SU-DHL-6 (cell line): Measurements from ENCODE around the gene RAD51.
A peak's percentile ranks its signal among the peaks of the same experiment; 100 is the strongest.

Source experiments
- H2AFZ ChIP-seq: fragments of 200-600 bp; sonication (generic); 2 replicates; pipeline ENCODE4 v1.6.1; 2014; ENCODE audit warnings: low read depth, mild to moderate bottlenecking, moderate library complexity, mixed read lengths, antibody characterized with exemption, low read length; ENCODE audit not compliant: severe bottlenecking
- H3F3A ChIP-seq: fragments of 200-600 bp; shearing (Covaris generic); 2 replicates; pipeline ENCODE4 v1.6.0; 2016; ENCODE audit warnings: antibody characterized with exemption, mild to moderate bottlenecking; ENCODE audit not compliant: insufficient read depth
- H3K27ac ChIP-seq: fragments of 200-600 bp; sonication (generic); 2 replicates; pipeline ENCODE4 v1.5.1; 2016; ENCODE audit warnings: low read depth, mild to moderate bottlenecking, low read length, moderate library complexity, mixed read lengths
- H3K27me3 ChIP-seq: fragments of 200-600 bp; sonication (generic), shearing (Covaris generic); 2 replicates; pipeline ENCODE4 v1.6.0; 2014; ENCODE audit warnings: mild to moderate bottlenecking, low read length
- H3K36me3 ChIP-seq: fragments of 200-600 bp; sonication (generic); 2 replicates; pipeline ENCODE4 v1.6.1; 2014; ENCODE audit warnings: mild to moderate bottlenecking, low read length, mixed read lengths
- H3K4me2 ChIP-seq: fragments of 300-600, 200-600 bp; shearing (Covaris generic), sonication (generic); 2 replicates; pipeline ENCODE4 v1.6.0; 2014; ENCODE audit warnings: low read length, low read depth, mild to moderate bottlenecking; ENCODE audit not compliant: poor library complexity, severe bottlenecking
- H3K4me3 ChIP-seq: fragments of 200-600 bp; sonication (generic); 2 replicates; pipeline ENCODE4 v1.5.1; 2014; ENCODE audit warnings: antibody characterized with exemption, low read length, mild to moderate bottlenecking, mixed read lengths; ENCODE audit not compliant: insufficient read depth, poor library complexity, severe bottlenecking
- H3K79me2 ChIP-seq: fragments of 200-600 bp; sonication (generic); 2 replicates; pipeline ENCODE4 v1.6.1; 2014; ENCODE audit warnings: mild to moderate bottlenecking, low read length, moderate library complexity; ENCODE audit not compliant: insufficient read depth
- H3K9ac ChIP-seq: fragments of 200-600 bp; sonication (generic); 2 replicates; pipeline ENCODE4 v1.7.0; 2014; ENCODE audit warnings: mild to moderate bottlenecking, low read length
- H3K9me2 ChIP-seq: fragments of 200-600 bp; sonication (generic); replicated peaks from 2 replicates; pipeline ENCODE4 v1.6.1; 2014; ENCODE audit warnings: low read length; ENCODE audit not compliant: insufficient read depth
- H3K9me3 ChIP-seq: fragments of 200-600 bp; sonication (generic); 2 replicates; pipeline ENCODE4 v1.6.1; 2014; ENCODE audit warnings: low read length, mixed read lengths; ENCODE audit not compliant: insufficient read depth
- H4K20me1 ChIP-seq: fragments of 200-600 bp; sonication (generic); 2 replicates; pipeline ENCODE4 v1.6.1; 2014; ENCODE audit warnings: low read depth, mild to moderate bottlenecking, antibody characterized with exemption, low read length, moderate library complexity, mixed read lengths
- EZH2phosphoT487 ChIP-seq: fragments of 200-600 bp; sonication (generic), shearing (Covaris generic); conservative IDR thresholded peaks from 2 replicates; pipeline ENCODE4 v1.6.1; 2018; ENCODE audit warnings: mild to moderate bottlenecking, antibody characterized with exemption, low read length, moderate library complexity, mixed read lengths
- TF ChIP-seq, protein P1 (sequence below): fragments of 200-600 bp; sonication (generic); IDR thresholded peaks from one replicate; pipeline ENCODE4 v1.5.1; 2017; ENCODE audit warnings: antibody characterized with exemption, mild to moderate bottlenecking, low read length, moderate library complexity; ENCODE audit not compliant: insufficient read depth, poor library complexity, severe bottlenecking

The RAD51 gene

DNA sequence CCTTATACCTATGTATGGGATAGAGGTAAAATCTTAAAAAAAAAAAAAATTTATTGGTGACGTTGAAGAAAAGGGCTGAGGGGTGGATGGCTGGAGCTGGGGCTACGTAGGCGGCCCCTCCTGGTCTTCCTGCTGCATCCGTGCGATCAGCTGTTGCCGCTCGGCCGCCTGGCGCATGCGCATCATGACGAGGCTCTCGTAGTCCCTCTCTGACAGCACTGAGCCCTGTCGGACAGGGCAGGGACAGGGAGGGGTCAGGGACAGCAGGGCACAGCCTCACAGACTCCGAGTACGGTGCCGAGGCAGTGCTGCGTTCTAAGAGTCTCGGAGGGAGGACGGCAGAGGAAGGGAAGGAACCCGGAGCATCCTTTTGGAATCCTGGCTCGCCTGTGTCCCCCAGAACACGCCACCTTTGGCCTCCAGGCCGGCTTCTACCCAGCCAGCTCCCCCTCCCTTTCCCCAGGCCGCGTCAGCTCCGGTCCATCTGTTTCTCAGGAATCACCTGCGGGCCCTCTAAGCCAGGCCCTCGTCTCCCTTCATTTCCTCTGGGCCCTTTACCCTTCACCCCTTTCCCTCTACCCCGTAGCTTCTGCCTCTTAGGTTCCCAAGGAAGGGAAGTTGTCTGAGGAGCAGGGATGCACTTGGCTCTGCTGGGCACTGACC is 73.0 kb downstream of the RAD51 start:
- no peak overlapping the region for H2AFZ ChIP-seq
- peak overlapping the region; percentile 62 for H3K4me2 ChIP-seq
- no peaks in the 10 kb centered on the region for H3K9me3 ChIP-seq
- no peaks in the 10 kb centered on the region for H3K79me2 ChIP-seq
- no peaks in the 10 kb centered on the region for H3K36me3 ChIP-seq
- peak overlapping the region; percentile 59; the same call in 1 of the 2 replicates for H3K9ac ChIP-seq
- no peaks in the 10 kb centered on the region for H3K27me3 ChIP-seq
- no peak for TF ChIP-seq EZH2phosphoT487
- TF ChIP-seq, protein P1, sequence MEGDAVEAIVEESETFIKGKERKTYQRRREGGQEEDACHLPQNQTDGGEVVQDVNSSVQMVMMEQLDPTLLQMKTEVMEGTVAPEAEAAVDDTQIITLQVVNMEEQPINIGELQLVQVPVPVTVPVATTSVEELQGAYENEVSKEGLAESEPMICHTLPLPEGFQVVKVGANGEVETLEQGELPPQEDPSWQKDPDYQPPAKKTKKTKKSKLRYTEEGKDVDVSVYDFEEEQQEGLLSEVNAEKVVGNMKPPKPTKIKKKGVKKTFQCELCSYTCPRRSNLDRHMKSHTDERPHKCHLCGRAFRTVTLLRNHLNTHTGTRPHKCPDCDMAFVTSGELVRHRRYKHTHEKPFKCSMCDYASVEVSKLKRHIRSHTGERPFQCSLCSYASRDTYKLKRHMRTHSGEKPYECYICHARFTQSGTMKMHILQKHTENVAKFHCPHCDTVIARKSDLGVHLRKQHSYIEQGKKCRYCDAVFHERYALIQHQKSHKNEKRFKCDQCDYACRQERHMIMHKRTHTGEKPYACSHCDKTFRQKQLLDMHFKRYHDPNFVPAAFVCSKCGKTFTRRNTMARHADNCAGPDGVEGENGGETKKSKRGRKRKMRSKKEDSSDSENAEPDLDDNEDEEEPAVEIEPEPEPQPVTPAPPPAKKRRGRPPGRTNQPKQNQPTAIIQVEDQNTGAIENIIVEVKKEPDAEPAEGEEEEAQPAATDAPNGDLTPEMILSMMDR = no peak
- peaks cover 46% of the 10 kb centered on the region for H3F3A ChIP-seq
- H3K27ac ChIP-seq = peak overlapping the region; percentile 97
- H3K4me3 ChIP-seq = no peak overlapping the region
- H4K20me1 ChIP-seq = no peaks in the 10 kb centered on the region
- H3K9me2 ChIP-seq = no peaks in the 10 kb centered on the region

DNA sequence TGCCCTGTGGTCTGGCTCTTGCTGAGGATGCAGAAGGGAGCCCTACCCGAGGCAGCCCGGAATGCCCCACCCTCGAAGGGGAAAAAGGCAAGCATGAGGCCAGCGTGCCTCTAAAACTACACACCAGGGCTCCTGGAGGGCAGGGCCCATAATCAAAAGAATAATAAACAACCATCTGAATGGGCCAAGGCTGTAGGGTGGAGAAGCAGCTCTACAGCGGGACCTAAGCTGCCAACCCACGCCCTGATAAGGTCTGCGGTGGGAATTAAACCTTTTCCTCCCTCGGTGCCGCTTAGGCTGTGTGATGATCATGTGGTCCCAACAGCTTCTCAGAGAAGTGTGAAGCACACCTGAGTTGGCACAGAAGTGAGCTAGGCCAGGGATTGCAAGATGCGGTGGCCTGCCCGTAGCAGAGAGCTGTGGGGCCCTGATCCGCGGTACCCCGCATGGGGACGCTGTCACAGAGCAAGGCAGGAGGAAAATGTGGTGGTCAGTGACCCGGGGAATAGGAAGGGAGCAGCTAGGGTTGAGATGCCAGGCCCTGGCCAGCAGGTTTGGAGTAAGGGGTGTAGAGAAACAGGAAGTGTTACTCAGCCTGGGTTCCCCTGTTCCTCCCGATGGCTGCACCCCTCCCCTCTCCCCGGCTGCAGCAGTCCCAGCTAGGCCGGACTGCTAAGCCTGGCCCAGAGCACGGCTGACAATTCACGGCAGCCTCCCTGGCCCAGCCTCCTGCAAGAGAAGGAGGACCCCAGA is 73.7 kb downstream of the RAD51 start:
- no peaks in the 10 kb centered on the region for H3K9me2 ChIP-seq
- TF ChIP-seq, protein P1 = no peak
- TF ChIP-seq EZH2phosphoT487 = no peak
- H3K4me2 ChIP-seq = peak overlapping the region; percentile 62
- H3K9ac ChIP-seq = peak overlapping the region; percentile 59
- H3K27me3 ChIP-seq = no peaks in the 10 kb centered on the region
- H3K9me3 ChIP-seq = no peaks in the 10 kb centered on the region
- no peaks in the 10 kb centered on the region for H4K20me1 ChIP-seq
- H3K79me2 ChIP-seq = no peaks in the 10 kb centered on the region
- H3K4me3 ChIP-seq = peak overlapping the region; percentile 21
- peak overlapping the region; percentile 6 for H2AFZ ChIP-seq
- no peaks in the 10 kb centered on the region for H3K36me3 ChIP-seq
- H3F3A ChIP-seq = peaks cover 46% of the 10 kb centered on the region
- peak overlapping the region; percentile 97 for H3K27ac ChIP-seq

DNA sequence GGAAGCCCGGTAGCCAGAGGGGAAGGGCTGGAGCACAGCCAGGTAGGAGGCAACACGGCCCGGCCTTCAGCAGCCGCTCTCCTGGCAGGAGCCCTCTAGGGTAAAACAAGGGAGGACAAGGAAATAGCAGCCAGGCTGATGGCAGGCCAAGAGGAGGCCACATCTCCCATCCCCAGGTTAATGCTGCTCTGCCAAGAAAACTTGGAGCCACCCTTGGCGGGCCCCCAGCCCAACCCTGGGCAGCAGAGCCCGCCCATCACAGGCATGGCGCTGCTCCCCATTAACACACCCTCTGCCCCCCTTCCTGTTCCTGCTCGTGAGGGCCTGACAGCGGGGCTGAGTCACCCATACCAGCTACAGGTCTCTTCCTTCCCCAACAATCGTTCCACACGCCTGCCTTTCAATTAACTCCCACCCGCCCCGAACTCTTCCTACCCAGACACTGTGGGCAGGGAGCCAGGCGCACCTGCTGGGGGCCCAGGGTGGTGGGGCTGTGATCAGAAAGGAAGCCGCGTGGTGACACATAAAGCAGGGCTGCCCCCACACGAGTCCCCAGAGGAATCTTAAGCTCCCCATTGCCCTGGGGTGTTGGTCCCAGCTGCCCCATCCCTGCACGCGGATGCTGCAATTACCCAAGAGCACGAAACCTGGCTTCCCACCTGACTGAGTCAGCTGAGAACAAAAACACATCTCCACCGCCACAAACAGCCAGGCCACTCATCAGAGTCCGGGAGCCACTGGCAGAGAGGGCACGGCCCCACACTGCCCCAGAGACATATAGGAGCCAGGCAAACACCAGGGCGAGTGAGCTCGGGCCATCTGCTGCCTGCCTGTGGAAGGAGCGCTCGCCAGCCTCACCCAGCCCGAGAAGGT is 74.5 kb downstream of the RAD51 start, which contains the start of gene C15orf62:
Gene C15orf62 (plus strand): TSS at position 707 of the 873 bp plus-strand sequence. CDS start 516 bp downstream, outside the sequence.
- peak within 1 kb of the TSS; percentile 62 for H3K4me2 ChIP-seq
- H2AFZ ChIP-seq = peak within 1 kb of the TSS; percentile 6
- no peaks in the 10 kb centered on the region for H3K9me3 ChIP-seq
- peak within 1 kb of the TSS; percentile 59 for H3K9ac ChIP-seq
- H3K27me3 ChIP-seq = no peaks in the 10 kb centered on the region
- no peaks in the 10 kb centered on the region for H3K79me2 ChIP-seq
- TF ChIP-seq, protein P1 = no peak
- TF ChIP-seq EZH2phosphoT487 = no peak
- no peaks in the 10 kb centered on the region for H4K20me1 ChIP-seq
- peak within 1 kb of the TSS; percentile 97 for H3K27ac ChIP-seq
- no peaks in the 10 kb centered on the region for H3K9me2 ChIP-seq
- H3K4me3 ChIP-seq = peak within 1 kb of the TSS; percentile 21
- H3F3A ChIP-seq = peaks cover 45% of the 10 kb centered on the region
- no peaks in the 10 kb centered on the region for H3K36me3 ChIP-seq
